WTC11 (cell line): Measurements from ENCODE around the gene CNP. TPM values are rescaled to one million over a fixed set of nuclear protein-coding genes. Genes with fewer than 3 reads are reported as not detected.

Experiments used
- ATAC-seq: fragments of 200-7000 bp; cut with Tn5 transposase; 2 replicates; pipeline ENCODE4 v1.10.0; 2021; ENCODE audit warnings: mild to moderate bottlenecking, moderate library complexity
- CTCF ChIA-PET: fragments of 300-600 bp; sonication (Branson Sonifier 250); formaldehyde crosslinking; loops from one replicate; lab custom pipeline; 2021; ENCODE audit warnings: antibody characterized with exemption; lab: Charles Lee
- POLR2A ChIA-PET: fragments of 350-600 bp; sonication (Branson Sonifier 250); formaldehyde crosslinking; loops from one replicate; lab custom pipeline; 2021; ENCODE audit warnings: antibody characterized with exemption; lab: Charles Lee
- DNase-seq: peaks from one replicate; pipeline ENCODE4 v3.0.0; 2021; ENCODE audit warnings: low spot score
- H3K27ac Mint-ChIP-seq: 2 replicates; pipeline ENCODE4 v1.8.0; 2021; ENCODE audit warnings: mixed read lengths
- H3K27me3 Mint-ChIP-seq: 2 replicates; pipeline ENCODE4 v1.8.0; 2021; ENCODE audit warnings: low read depth, mild to moderate bottlenecking, moderate library complexity, mixed read lengths
- H3K36me3 Mint-ChIP-seq: 2 replicates; pipeline ENCODE4 v1.8.0; 2021; ENCODE audit warnings: mixed read lengths
- H3K4me1 Mint-ChIP-seq: 2 replicates; pipeline ENCODE4 v1.8.0; 2022; ENCODE audit warnings: mixed read lengths
- H3K4me3 Mint-ChIP-seq: 2 replicates; pipeline ENCODE4 v1.8.0; 2021; ENCODE audit warnings: mild to moderate bottlenecking, moderate library complexity, mixed read lengths
- H3K9me3 Mint-ChIP-seq: 2 replicates; pipeline ENCODE4 v1.8.0; 2021; ENCODE audit warnings: mixed read lengths
- AR ChIP-seq: fragments of 250-450 bp; sonication (Bioruptor Pico); IDR thresholded peaks from 2 replicates; pipeline ENCODE4 v1.9.0; 2021; ENCODE audit warnings: mild to moderate bottlenecking
- ATF2 ChIP-seq: sonication (generic); formaldehyde crosslinking; IDR thresholded peaks from 2 replicates; pipeline ENCODE4 v1.8.1; 2022; ENCODE audit warnings: low read depth, missing genetic modification reagents, borderline replicate concordance
- ATF6 ChIP-seq: sonication (generic); formaldehyde crosslinking; IDR thresholded peaks from 2 replicates; pipeline ENCODE4 v1.8.1; 2023; ENCODE audit warnings: mild to moderate bottlenecking, missing genetic modification reagents
- CDX4 ChIP-seq: fragments of 250-450 bp; sonication (Bioruptor Pico); IDR thresholded peaks from 2 replicates; pipeline ENCODE4 v1.9.0; 2021; ENCODE audit warnings: moderate library complexity, mild to moderate bottlenecking, inconsistent platforms, borderline replicate concordance
- FOXJ3 ChIP-seq: sonication (generic); formaldehyde crosslinking; IDR thresholded peaks from 2 replicates; pipeline ENCODE4 v1.9.0; 2021; ENCODE audit warnings: missing genetic modification reagents, mild to moderate bottlenecking, borderline replicate concordance
- FOXK1 ChIP-seq: sonication (generic); formaldehyde crosslinking; IDR thresholded peaks from 2 replicates; pipeline ENCODE4 v1.8.0; 2022; ENCODE audit warnings: mild to moderate bottlenecking, moderate library complexity, missing genetic modification reagents
- FOXP1 ChIP-seq: sonication (generic); formaldehyde crosslinking; IDR thresholded peaks from 2 replicates; pipeline ENCODE4 v1.8.0; 2022; ENCODE audit warnings: missing genetic modification reagents, mild to moderate bottlenecking, moderate library complexity, borderline replicate concordance
- JUN ChIP-seq: sonication (generic); formaldehyde crosslinking; IDR thresholded peaks from 2 replicates; pipeline ENCODE4 v1.8.0; 2023; ENCODE audit warnings: mild to moderate bottlenecking, missing genetic modification reagents
- NFE2L1 ChIP-seq: sonication (generic); formaldehyde crosslinking; IDR thresholded peaks from 2 replicates; pipeline ENCODE4 v1.8.1; 2023; ENCODE audit warnings: missing genetic modification reagents
- NR1H2 ChIP-seq: sonication (generic); formaldehyde crosslinking; IDR thresholded peaks from 2 replicates; pipeline ENCODE4 v1.9.0; 2021; ENCODE audit warnings: mild to moderate bottlenecking, moderate library complexity, missing genetic modification reagents
- RORB ChIP-seq: fragments of 250-450 bp; sonication (Bioruptor Pico); IDR thresholded peaks from 2 replicates; pipeline ENCODE4 v1.9.0; 2021; ENCODE audit warnings: mild to moderate bottlenecking
- STAT6 ChIP-seq: sonication (generic); formaldehyde crosslinking; conservative IDR thresholded peaks from 2 replicates; pipeline ENCODE4 v1.8.1; 2023; ENCODE audit warnings: mild to moderate bottlenecking, low read depth, missing genetic modification reagents, moderate library complexity
- TP53 ChIP-seq: sonication (generic); formaldehyde crosslinking; IDR thresholded peaks from 2 replicates; pipeline ENCODE4 v1.8.1; 2023; ENCODE audit warnings: mild to moderate bottlenecking, missing genetic modification reagents
- ZBTB43 ChIP-seq: sonication (generic); formaldehyde crosslinking; IDR thresholded peaks from 2 replicates; pipeline ENCODE4 v1.8.1; 2023; ENCODE audit warnings: mild to moderate bottlenecking, missing genetic modification reagents
- ZNF219 ChIP-seq: sonication (generic); formaldehyde crosslinking; IDR thresholded peaks from 2 replicates; pipeline ENCODE4 v1.8.0; 2023; ENCODE audit warnings: missing genetic modification reagents, mild to moderate bottlenecking, borderline replicate concordance
- ZNF281 ChIP-seq: sonication (generic); formaldehyde crosslinking; IDR thresholded peaks from 2 replicates; pipeline ENCODE4 v1.8.0; 2023; ENCODE audit warnings: mild to moderate bottlenecking, missing genetic modification reagents
- ZNF671 ChIP-seq: fragments of 250-450 bp; sonication (Bioruptor Pico); IDR thresholded peaks from 2 replicates; pipeline ENCODE4 v1.8.0; 2021; ENCODE audit warnings: mild to moderate bottlenecking
- total RNA-seq: library from RNA; stranded (reverse); gene quantifications from 3 replicates; pipeline ENCODE4 v1.2.3, GENCODE V29; 2021

CNP gene
- total RNA-seq, 1 experiment from 2014 or later, result 52.5 TPM

- ChIA-PET POLR2A (no interaction called here), CTCF (interaction anchor here (0.7 kb wide), 2 partner anchors 22 to 43 kb away, joined by 3 read pairs; no protein-coding TSS in a partner anchor)
- no peak for DNase-seq
- Mint-ChIP-seq H3K36me3 (peaks cover 46% of the 10 kb centered on the region), H3K4me3 (no peak overlapping the region), H3K9me3 (no peaks in the 10 kb centered on the region), H3K4me1 (no peaks in the 10 kb centered on the region), H3K27me3 (no peaks in the 10 kb centered on the region; the same call in 1 of the 2 replicates), H3K27ac (peak overlapping the region; percentile 51; the same call in 1 of the 2 replicates)
- ATAC-seq, result no peak
- no peak for TF ChIP-seq FOXJ3 (CRISPR knock-in tag)
- no peak for TF ChIP-seq ZNF281 (CRISPR knock-in tag)
- TF ChIP-seq NR1H2 (CRISPR knock-in tag), result no peak
- no peak for TF ChIP-seq ATF2 (CRISPR knock-in tag)
- no peak for TF ChIP-seq NFE2L1 (CRISPR knock-in tag)
These were observed 36.3 kb downstream of the CNP start for GRCh38 chr17:42002792-42003301.

- H3K36me3 Mint-ChIP-seq, result peaks cover 41% of the 10 kb centered on the region
- no peaks in the 10 kb centered on the region for H3K9me3 Mint-ChIP-seq
- no peak for ATAC-seq
- CTCF ChIA-PET, result interaction anchor here (1.4 to 2.0 kb wide), 4 partner anchors 15 to 87 kb away, joined by 3 to 7 read pairs (median 4); partner anchors contain the start of genes ACLY and NKIRAS2
- DNase-seq, result no peak
- H3K4me1 Mint-ChIP-seq, result peaks cover 3% of the 10 kb centered on the region; the same call in 1 of the 2 replicates
- H3K4me3 Mint-ChIP-seq, result no peak overlapping the region
- TF ChIP-seq ZNF671 (CRISPR knock-in tag) (no peak), ZNF219 (CRISPR knock-in tag) (no peak), ATF6 (no peak), TP53 (no peak), CDX4 (no peak), RORB (no peak), AR (CRISPR knock-in tag) (no peak), JUN (CRISPR knock-in tag) (no peak), FOXP1 (CRISPR knock-in tag) (no peak), FOXK1 (CRISPR knock-in tag) (no peak), ZBTB43 (CRISPR knock-in tag) (no peak), STAT6 (CRISPR knock-in tag) (no peak)
- H3K27me3 Mint-ChIP-seq, result no peaks in the 10 kb centered on the region
- H3K27ac Mint-ChIP-seq, result peak overlapping the region; percentile 73
- POLR2A ChIA-PET, result interaction anchor here (0.6 kb wide), 1 partner anchor 599 kb away, joined by 3 read pairs; no protein-coding TSS in a partner anchor
These were observed 38.6 kb downstream of the CNP start for GRCh38 chr17:42005166-42005565.
